ENCODE measurements around the gene COX4I2.
A peak's percentile ranks its signal among the peaks of the same experiment; 100 is the strongest.
"Not testable (repeated sequence)": the region's sequence is repeated elsewhere in the genome, so short reads cannot be mapped to it uniquely, and the experiment has no call there.

COX4I2 gene

GRCh38 chr20:31661625-31662371 lies 24.1 kb downstream of the COX4I2 start:
- peak; percentile 91 for DNase-seq

- no peak for DNase-seq
Measured at GRCh38 chr20:31662372-31662854, 24.7 kb downstream of the COX4I2 start.

- DNase-seq, result no peak
Measured at GRCh38 chr20:31663524-31663837, 25.8 kb downstream of the COX4I2 start.

- no peak for DNase-seq
Measured at GRCh38 chr20:31663838-31664695, 26.4 kb downstream of the COX4I2 start.

GRCh38 chr20:31664696-31665354 lies 27.1 kb downstream of the COX4I2 start:
- no peak for DNase-seq

GRCh38 chr20:31665753-31666152 lies 28.0 kb downstream of the COX4I2 start:
- DNase-seq, result no peak

GRCh38 chr20:31666258-31667042 lies 28.7 kb downstream of the COX4I2 start:
- no peak for DNase-seq

- DNase-seq, result no peak
Measured at GRCh38 chr20:31667315-31668285, 29.9 kb downstream of the COX4I2 start.

GRCh38 chr20:31668944-31669343 lies 31.2 kb downstream of the COX4I2 start:
- not testable (repeated sequence) for DNase-seq

- no peak for DNase-seq
Measured at GRCh38 chr20:31669876-31670275, 32.2 kb downstream of the COX4I2 start.

- no peak for DNase-seq
Measured at GRCh38 chr20:31670371-31671228, 32.9 kb downstream of the COX4I2 start.

GRCh38 chr20:31671324-31671723 lies 33.6 kb downstream of the COX4I2 start:
- DNase-seq, result no peak

- no peak for DNase-seq
Measured at GRCh38 chr20:31673435-31673834, 35.7 kb downstream of the COX4I2 start.

GRCh38 chr20:31673943-31674463 lies 36.3 kb downstream of the COX4I2 start:
- DNase-seq, result no peak

- DNase-seq, result peak; percentile 71
Measured at GRCh38 chr20:31674895-31675827, 37.4 kb downstream of the COX4I2 start.

GRCh38 chr20:31675828-31676608 lies 38.3 kb downstream of the COX4I2 start:
- DNase-seq, result no peak

GRCh38 chr20:31676609-31676989 lies 38.9 kb downstream of the COX4I2 start:
- DNase-seq, result no peak

- DNase-seq, result no peak
Measured at GRCh38 chr20:31677553-31678260, 40.0 kb downstream of the COX4I2 start.

All from islet precursor cell (in vitro differentiated cells).